Adrenal gland (tissue), 12 donors: Measurements from ENCODE around the gene CDHR5. TPM values are rescaled to one million over a fixed set of nuclear protein-coding genes. Genes with fewer than 3 reads are reported as not detected.

ENCODE experiments used
- DNase-seq, 7 donors: peaks; one replicate each; pipeline ENCODE4 v3.0.0-alpha.2; 2019 to 2020
- H3K27ac ChIP-seq, 5 donors: fragments of 200-600 bp; sonication (generic) in 4 of 5; 1 replicate in 3 of 5; 2 replicates in 2 of 5; pipeline versions ENCODE4 v1.5.1 to v1.8.0; 2016 to 2020; ENCODE audit warnings: mild to moderate bottlenecking in 1 of 5
- H3K27me3 ChIP-seq: fragments of 200-600 bp; 2 replicates; pipeline ENCODE4 v1.8.0; 2021
- H3K36me3 ChIP-seq, 2 donors: fragments of 200-600 bp; replicated peaks in 1 of 2; 1 replicate in 1 of 2; 2 replicates in 1 of 2; pipeline versions ENCODE4 v1.5.1 to v1.8.0; 2018 to 2022
- H3K4me1 ChIP-seq, 2 donors: fragments of 200-600 bp; replicated peaks in 1 of 2; 1 replicate in 1 of 2; 2 replicates in 1 of 2; pipeline versions ENCODE4 v1.5.1 to v1.8.0; 2018 to 2021
- H3K4me3 ChIP-seq, 4 donors: fragments of 200-600 bp; sonication (generic) in 3 of 4; one replicate each; pipeline ENCODE4 v1.5.1; 2016 to 2018
- H3K9me3 ChIP-seq, 3 donors: fragments of 200-600 bp; sonication (generic) in 1 of 3; replicated peaks in 1 of 3; 1 replicate in 2 of 3; 2 replicates in 1 of 3; pipeline versions ENCODE4 v1.5.1 to v1.8.0; 2016 to 2021
- CTCF ChIP-seq, 6 experiments: fragments of 450-650 bp in 4 of 6; fragments of 200-600 bp in 2 of 6; sonication (generic) in 1 of 6; IDR thresholded peaks; 1 replicate in 5 of 6; 2 replicates in 1 of 6; pipeline versions ENCODE4 v1.5.1 to v1.8.0; 2016 to 2021; ENCODE audit warnings: antibody characterized with exemption in 6 of 6, mild to moderate bottlenecking in 2 of 6, moderate library complexity in 1 of 6
- POLR2A ChIP-seq, 2 donors: fragments of 450-650 bp; IDR thresholded peaks; one replicate each; pipeline ENCODE4 v1.6.1; 2017; ENCODE audit warnings: antibody characterized with exemption in 2 of 2, mild to moderate bottlenecking in 2 of 2, moderate library complexity in 1 of 2
- WGBS, 4 donors: extraction: QIAGEN DNeasy Blood & Tissue Kit in 2 of 4; methylation state at CpG; one replicate each; pipeline versions ENCODE4 v1.1.5 to v1.1.7; 2013 to 2017; 5-methylcytosine and 5-hydroxymethylcytosine counted together
- intact Hi-C, 2 donors: fragments of 100-400 bp; cut with DNase I; formaldehyde crosslinking; loops; one replicate each; pipeline versions ENCODE4 v1.14.1 to v1.15.0; 2022 to 2023
- microRNA counts, 2 donors: library from miRNA; unstranded; fragments of <30 nt; microRNA quantifications; one replicate each; lab custom pipeline; 2016
- microRNA-seq, 3 donors: library from miRNA; unstranded; fragments of <30 nt; microRNA quantifications; one replicate each; pipeline ENCODE4, GENCODE V29; 2017 to 2020
- polyA plus RNA-seq, 3 donors: library from polyadenylated mRNA; stranded (reverse); fragments of 200-250 nt in 2 of 3; fragments of 350-450 nt in 1 of 3; fragmentation: Illumina TruSeq in 1 of 3; extraction: RNeasy Lipid Tissue Mini Kit (QIAGEN cat#74804) in 1 of 3; gene quantifications; one replicate each; pipeline ENCODE4 v1.2.3, GENCODE V29; 2013 to 2014
- small RNA-seq, 2 donors: library from RNA; depleted of rRNA; stranded (forward); fragments of <200 nt; gene quantifications; one replicate each; pipeline ENCODE3, GENCODE V24; 2016
- total RNA-seq, 9 donors: library from RNA; depleted of rRNA in 4 of 9; stranded (reverse); fragments of >200 nt in 4 of 9; fragments of 120-200 nt in 1 of 9; fragmentation: NEBNext Ultra II Directional in 1 of 9; extraction: Animal tissue kit (Norgen Biotek cat#: 25700) in 1 of 9; gene quantifications; one replicate each; pipeline versions ENCODE4 v1.1.0 to v1.2.4, GENCODE V29; 2013 to 2023
- donor health status: healthy with polysubstance abuse.
- donor health status: Bipolar disorder and iron deficiency.
- donor health status: DM: yes; HTN: yes; CAD: no.
- donor health status: DM: no; HTN: no; CAD: no.
- donor health status: DM: no; HTN: no; CAD: no.
- donor health status: DM: yes; HTN: yes; CAD: no.

CDHR5 gene
- total and polyA plus RNA-seq, 12 donors, result 0.31 to 5.2 (median 0.93) TPM; not detected in 1

- DNase-seq, result no peak
- Histone ChIP-seq H3K4me3 (peak overlapping the region in 3 of 4 donors; percentile 13 to 85 (median 56)), H3K27ac (peak overlapping the region in 2 of 5 donors; percentile 65 to 79), H3K4me1 (peaks cover 7 to 12% of the 10 kb centered on the region in 2 donors), H3K36me3 (no peaks in the 10 kb centered on the region), H3K9me3 (no peaks in the 10 kb centered on the region), H3K27me3 (no peaks in the 10 kb centered on the region)
- intact Hi-C loops, result no loop called here
- TF ChIP-seq CTCF (IDR thresholded peaks at IDR 0.05) (no peak), POLR2A (IDR thresholded peaks at IDR 0.05) (no peak)
- WGBS, 4 donors, result 25 to 55% (median 32%) methylated on average over 17 to 41 of the region's 41 CpGs; no CpG with 5 or more reads in 1 of the 4 donors
Measured at GRCh38 chr11:567629-568292, 57.0 kb downstream of the CDHR5 start.

DNA sequence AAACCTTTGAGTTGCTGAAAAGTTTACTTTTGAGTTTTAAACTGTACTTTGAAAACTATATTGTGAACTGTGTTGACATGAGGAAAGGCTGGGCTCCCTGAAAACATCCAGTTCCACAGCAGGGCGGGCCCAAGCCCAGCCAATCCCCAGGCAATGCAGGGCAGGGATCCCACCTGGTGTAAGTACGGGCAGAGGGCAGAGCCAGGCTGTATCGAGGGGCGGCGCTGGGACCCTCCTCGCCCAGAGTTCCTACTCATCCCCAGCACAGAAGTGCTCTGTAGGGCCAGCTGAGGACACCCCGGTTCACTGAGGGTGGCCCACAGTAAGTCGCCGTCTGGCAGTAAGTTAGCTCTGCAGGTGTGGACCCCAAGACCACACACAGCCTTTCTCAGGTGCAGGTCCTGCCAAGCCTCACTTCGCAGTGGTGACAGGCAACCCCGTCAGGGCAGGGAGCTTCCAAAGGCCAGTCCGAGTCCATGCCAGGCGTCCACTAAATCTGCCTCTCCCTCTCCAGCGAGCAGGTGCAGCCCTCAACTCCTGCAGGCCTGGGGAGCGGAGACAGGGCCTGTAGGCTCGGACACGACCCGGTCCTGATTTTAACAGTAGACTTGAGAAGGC lies 57.6 kb downstream of the CDHR5 start:
- Histone ChIP-seq H3K36me3 (no peaks in the 10 kb centered on the region), H3K27me3 (no peaks in the 10 kb centered on the region), H3K4me1 (peaks cover 7 to 12% of the 10 kb centered on the region in 2 donors), H3K9me3 (no peaks in the 10 kb centered on the region), H3K27ac (no peak overlapping the region), H3K4me3 (no peak overlapping the region)
- TF ChIP-seq POLR2A (IDR thresholded peaks at IDR 0.05), result no peak
- TF ChIP-seq CTCF (IDR thresholded peaks at IDR 0.05), result no peak
- no peak for DNase-seq
- intact Hi-C loops, result no loop called here
- 93 to 100% (median 97%) methylated on average over 2 to 18 of the region's 18 CpGs for WGBS, 4 donors

MicroRNAs within 50 kb of the gene (microRNA counts, 767-probe panel; counts per million panel counts)
- microRNA hsa-miR-210 (lab: Ali Mortazavi, UCI), result 0 counts per million in 2 donors

Small RNA genes within 50 kb of the gene (microRNA-seq; reads per million reads assigned to microRNA genes)
- 69.8 to 95.2 (median 70.6) reads per million in 3 donors for gene MIR210

Small RNA genes within 50 kb of the gene (small RNA-seq; reads per million reads assigned to genes)
- gene MIR210, result 5.0 reads per million in 2 donors

Other genes with a start within 250 kb of the CDHR5 start
- under 1 TPM in 3 of 9 donors, not detected in 6; 0.45 to 0.65 (median 0.65) TPM for gene PKP3, start 230.7 kb downstream of the CDHR5 start, total RNA-seq
- under 1 TPM in 1 of 3 donors, not detected in 2; 0.37 TPM for gene PKP3, start 230.7 kb downstream of the CDHR5 start, polyA plus RNA-seq
- gene SIGIRR, start 210.0 kb downstream of the CDHR5 start, total RNA-seq, result 10 to 100 TPM in 7 of 9 donors, 1 to 10 TPM in 2; 5.7 to 70.0 (median 21.1) TPM
- gene SIGIRR, start 210.0 kb downstream of the CDHR5 start, polyA plus RNA-seq, result 100 to 1,000 TPM in 1 of 3 donors, 10 to 100 TPM in 1, 1 to 10 TPM in 1; 2.7 to 111 (median 80.4) TPM
- gene ANO9, start 182.9 kb downstream of the CDHR5 start, total RNA-seq, result 1 to 10 TPM in 1 of 9 donors, under 1 TPM in 3, not detected in 5; 0.52 to 2.2 (median 0.79) TPM
- gene ANO9, start 182.9 kb downstream of the CDHR5 start, polyA plus RNA-seq, result 1 to 10 TPM in 2 of 3 donors, under 1 TPM in 1; 0.07 to 2.9 (median 1.2) TPM
- gene PTDSS2, start 174.7 kb downstream of the CDHR5 start, total RNA-seq, result 10 to 100 TPM; 20.7 to 85.9 (median 41.4) TPM
- gene PTDSS2, start 174.7 kb downstream of the CDHR5 start, polyA plus RNA-seq, result 100 to 1,000 TPM in 1 of 3 donors, 10 to 100 TPM in 2; 11.0 to 109 (median 53.7) TPM
- 100 to 1,000 TPM; 103 to 342 (median 252) TPM for gene RNH1, start 117.7 kb downstream of the CDHR5 start, total RNA-seq
- gene RNH1, start 117.7 kb downstream of the CDHR5 start, polyA plus RNA-seq, result 100 to 1,000 TPM in 2 of 3 donors, 10 to 100 TPM in 1; 36.3 to 125 (median 110) TPM
- gene HRAS, start 89.4 kb downstream of the CDHR5 start, total RNA-seq, result 10 to 100 TPM; 10.8 to 45.0 (median 36.7) TPM
- 100 to 1,000 TPM in 2 of 3 donors, 10 to 100 TPM in 1; 18.7 to 190 (median 164) TPM for gene HRAS, start 89.4 kb downstream of the CDHR5 start, polyA plus RNA-seq
- gene LRRC56, start 87.4 kb downstream of the CDHR5 start, total RNA-seq, result 1 to 10 TPM in 2 of 9 donors, under 1 TPM in 6, not detected in 1; 0.32 to 1.7 (median 0.82) TPM
- gene LRRC56, start 87.4 kb downstream of the CDHR5 start, polyA plus RNA-seq, result 1 to 10 TPM in 2 of 3 donors, not detected in 1; 1.7 to 4.3 TPM
- gene LMNTD2, start 64.2 kb downstream of the CDHR5 start, total RNA-seq, result 1 to 10 TPM in 8 of 9 donors, under 1 TPM in 1; 0.35 to 9.1 (median 6.0) TPM
- gene LMNTD2, start 64.2 kb downstream of the CDHR5 start, polyA plus RNA-seq, result 10 to 100 TPM in 2 of 3 donors, under 1 TPM in 1; 0.20 to 21.0 (median 12.7) TPM
- 10 to 100 TPM in 4 of 9 donors, 1 to 10 TPM in 5; 2.9 to 18.2 (median 5.8) TPM for gene RASSF7, start 64.0 kb downstream of the CDHR5 start, total RNA-seq
- gene RASSF7, start 64.0 kb downstream of the CDHR5 start, polyA plus RNA-seq, result 10 to 100 TPM in 1 of 3 donors, 1 to 10 TPM in 1, under 1 TPM in 1; 0.33 to 19.9 (median 9.8) TPM
- gene PHRF1, start 48.5 kb downstream of the CDHR5 start, total RNA-seq, result 10 to 100 TPM; 17.2 to 42.2 (median 29.0) TPM
- gene PHRF1, start 48.5 kb downstream of the CDHR5 start, polyA plus RNA-seq, result 10 to 100 TPM in 2 of 3 donors, 1 to 10 TPM in 1; 8.7 to 62.3 (median 23.3) TPM
- 10 to 100 TPM in 5 of 9 donors, 1 to 10 TPM in 4; 3.6 to 28.3 (median 10.0) TPM for gene IRF7, start 9.0 kb downstream of the CDHR5 start, total RNA-seq
- 10 to 100 TPM in 2 of 3 donors, under 1 TPM in 1; 0.81 to 87.6 (median 25.9) TPM for gene IRF7, start 9.0 kb downstream of the CDHR5 start, polyA plus RNA-seq
- gene SCT, start 2.2 kb upstream of the CDHR5 start, total RNA-seq, result under 1 TPM in 1 of 9 donors, not detected in 8; 0.67 TPM
- under 1 TPM in 1 of 3 donors, not detected in 2; 0.61 TPM for gene SCT, start 2.2 kb upstream of the CDHR5 start, polyA plus RNA-seq
- gene DRD4, start 12.3 kb upstream of the CDHR5 start, total RNA-seq, result 1 to 10 TPM in 1 of 9 donors, under 1 TPM in 6, not detected in 2; 0.28 to 1.1 (median 0.34) TPM
- 1 to 10 TPM in 2 of 3 donors, not detected in 1; 1.2 to 1.3 TPM for gene DRD4, start 12.3 kb upstream of the CDHR5 start, polyA plus RNA-seq
- gene DEAF1, start 70.3 kb upstream of the CDHR5 start, total RNA-seq, result 10 to 100 TPM; 32.8 to 57.3 (median 54.8) TPM
- 100 to 1,000 TPM in 1 of 3 donors, 10 to 100 TPM in 2; 20.6 to 131 (median 67.0) TPM for gene DEAF1, start 70.3 kb upstream of the CDHR5 start, polyA plus RNA-seq
- 10 to 100 TPM; 11.1 to 85.3 (median 33.8) TPM for gene TMEM80, start 70.9 kb upstream of the CDHR5 start, total RNA-seq
- 10 to 100 TPM; 14.8 to 33.8 (median 26.0) TPM for gene TMEM80, start 70.9 kb upstream of the CDHR5 start, polyA plus RNA-seq
- gene EPS8L2, start 81.3 kb upstream of the CDHR5 start, total RNA-seq, result 10 to 100 TPM in 8 of 9 donors, 1 to 10 TPM in 1; 2.7 to 57.7 (median 34.3) TPM
- gene EPS8L2, start 81.3 kb upstream of the CDHR5 start, polyA plus RNA-seq, result 10 to 100 TPM in 2 of 3 donors, 1 to 10 TPM in 1; 9.7 to 51.9 (median 25.6) TPM
- 100 to 1,000 TPM in 8 of 9 donors, 10 to 100 TPM in 1; 83.2 to 167 (median 153) TPM for gene TALDO1, start 122.5 kb upstream of the CDHR5 start, total RNA-seq
- gene TALDO1, start 122.5 kb upstream of the CDHR5 start, polyA plus RNA-seq, result 100 to 1,000 TPM in 2 of 3 donors, 10 to 100 TPM in 1; 64.3 to 117 (median 100) TPM
- gene GATD1, start 152.5 kb upstream of the CDHR5 start, total RNA-seq, result 100 to 1,000 TPM in 4 of 9 donors, 10 to 100 TPM in 5; 33.7 to 156 (median 93.4) TPM
- gene GATD1, start 152.5 kb upstream of the CDHR5 start, polyA plus RNA-seq, result 100 to 1,000 TPM in 1 of 3 donors, 10 to 100 TPM in 2; 20.3 to 176 (median 49.3) TPM
- 1 to 10 TPM in 3 of 9 donors, under 1 TPM in 2, not detected in 4; 0.42 to 4.9 (median 1.9) TPM for gene CEND1, start 165.1 kb upstream of the CDHR5 start, total RNA-seq
- gene CEND1, start 165.1 kb upstream of the CDHR5 start, polyA plus RNA-seq, result 10 to 100 TPM in 1 of 3 donors, 1 to 10 TPM in 2; 1.6 to 14.5 (median 4.2) TPM
- gene SLC25A22, start 173.3 kb upstream of the CDHR5 start, total RNA-seq, result 10 to 100 TPM in 7 of 9 donors, 1 to 10 TPM in 2; 8.2 to 41.3 (median 16.5) TPM
- gene SLC25A22, start 173.3 kb upstream of the CDHR5 start, polyA plus RNA-seq, result 10 to 100 TPM in 2 of 3 donors, 1 to 10 TPM in 1; 7.7 to 18.8 (median 14.0) TPM
- gene PIDD1, start 180.3 kb upstream of the CDHR5 start, total RNA-seq, result 10 to 100 TPM in 4 of 9 donors, 1 to 10 TPM in 5; 3.5 to 28.8 (median 9.8) TPM
- 100 to 1,000 TPM in 1 of 3 donors, 10 to 100 TPM in 1, under 1 TPM in 1; 0.93 to 110 (median 51.7) TPM for gene PIDD1, start 180.3 kb upstream of the CDHR5 start, polyA plus RNA-seq
- 1,000 to 10,000 TPM in 5 of 9 donors, 100 to 1,000 TPM in 4; 190 to 2,046 (median 1,036) TPM for gene RPLP2, start 185.0 kb upstream of the CDHR5 start, total RNA-seq
- 1,000 to 10,000 TPM in 2 of 3 donors, 100 to 1,000 TPM in 1; 496 to 2,473 (median 1,460) TPM for gene RPLP2, start 185.0 kb upstream of the CDHR5 start, polyA plus RNA-seq
- 100 to 1,000 TPM in 4 of 9 donors, 10 to 100 TPM in 5; 24.1 to 311 (median 89.4) TPM for gene PNPLA2, start 194.0 kb upstream of the CDHR5 start, total RNA-seq
- 100 to 1,000 TPM in 2 of 3 donors, 10 to 100 TPM in 1; 46.2 to 403 (median 162) TPM for gene PNPLA2, start 194.0 kb upstream of the CDHR5 start, polyA plus RNA-seq
- 10 to 100 TPM in 7 of 9 donors, 1 to 10 TPM in 2; 5.9 to 22.6 (median 14.2) TPM for gene CRACR2B, start 203.0 kb upstream of the CDHR5 start, total RNA-seq
- gene CRACR2B, start 203.0 kb upstream of the CDHR5 start, polyA plus RNA-seq, result 10 to 100 TPM in 2 of 3 donors, 1 to 10 TPM in 1; 1.0 to 91.3 (median 39.3) TPM
- 100 to 1,000 TPM; 182 to 387 (median 326) TPM for gene CD151, start 208.0 kb upstream of the CDHR5 start, total RNA-seq
- gene CD151, start 208.0 kb upstream of the CDHR5 start, polyA plus RNA-seq, result 100 to 1,000 TPM; 111 to 268 (median 246) TPM
- gene POLR2L, start 217.6 kb upstream of the CDHR5 start, total RNA-seq, result 100 to 1,000 TPM in 5 of 9 donors, 10 to 100 TPM in 4; 26.2 to 206 (median 121) TPM
- 100 to 1,000 TPM in 1 of 3 donors, 10 to 100 TPM in 2; 43.3 to 163 (median 96.5) TPM for gene POLR2L, start 217.6 kb upstream of the CDHR5 start, polyA plus RNA-seq
- gene TSPAN4, start 217.9 kb upstream of the CDHR5 start, total RNA-seq, result 100 to 1,000 TPM in 2 of 9 donors, 10 to 100 TPM in 7; 19.4 to 207 (median 71.8) TPM
- 10 to 100 TPM in 2 of 3 donors, 1 to 10 TPM in 1; 5.2 to 50.4 (median 41.2) TPM for gene TSPAN4, start 217.9 kb upstream of the CDHR5 start, polyA plus RNA-seq